Right atrium auricular region (tissue), 2 donors: Measurements from ENCODE around the gene UGT2B10. TPM values are rescaled to one million over a fixed set of nuclear protein-coding genes. Genes with fewer than 3 reads are reported as not detected.
"Not testable (repeated sequence)": the region's sequence is repeated elsewhere in the genome, so short reads cannot be mapped to it uniquely, and the experiment has no call there.

Source experiments
- DNase-seq: peaks from one replicate; pipeline ENCODE4 v3.0.0-alpha.2; 2019; ENCODE audit warnings: low spot score
- H3K27ac ChIP-seq, 2 donors: fragments of 200-600 bp; sonication (generic); 1 replicate in 1 of 2; 2 replicates in 1 of 2; pipeline ENCODE4 v1.5.1; 2016 to 2019
- H3K27me3 ChIP-seq, 2 donors: fragments of 200-600 bp; sonication (generic); one replicate each; pipeline versions ENCODE4 v1.5.1 to v1.6.0; 2017 to 2019
- H3K36me3 ChIP-seq: fragments of 200-600 bp; sonication (generic); one replicate; pipeline ENCODE4 v1.5.1; 2016
- H3K4me1 ChIP-seq, 2 donors: fragments of 200-600 bp; sonication (generic); one replicate each; pipeline versions ENCODE4 v1.5.1 to v1.6.0; 2017 to 2019
- H3K4me3 ChIP-seq, 2 donors: fragments of 200-600 bp; sonication (generic); 1 replicate in 1 of 2; 2 replicates in 1 of 2; pipeline ENCODE4 v1.5.1; 2017 to 2019; ENCODE audit warnings: mild to moderate bottlenecking in 1 of 2, moderate library complexity in 1 of 2
- H3K9me3 ChIP-seq, 2 donors: fragments of 200-600 bp; sonication (generic); one replicate each; pipeline ENCODE4 v1.5.1; 2019
- total RNA-seq, 2 donors: library from RNA; depleted of rRNA; stranded (reverse); fragments of >200 nt; gene quantifications; one replicate each; pipeline ENCODE4 v1.1.0, GENCODE V29; 2016
- TF ChIP-seq, protein P1 (sequence below), 2 donors: fragments of 200-600 bp; sonication (generic); IDR thresholded peaks; one replicate each; pipeline ENCODE4 v1.5.1; 2019; ENCODE audit warnings: antibody characterized with exemption in 2 of 2

Gene UGT2B10
- not detected for total RNA-seq

DNA sequence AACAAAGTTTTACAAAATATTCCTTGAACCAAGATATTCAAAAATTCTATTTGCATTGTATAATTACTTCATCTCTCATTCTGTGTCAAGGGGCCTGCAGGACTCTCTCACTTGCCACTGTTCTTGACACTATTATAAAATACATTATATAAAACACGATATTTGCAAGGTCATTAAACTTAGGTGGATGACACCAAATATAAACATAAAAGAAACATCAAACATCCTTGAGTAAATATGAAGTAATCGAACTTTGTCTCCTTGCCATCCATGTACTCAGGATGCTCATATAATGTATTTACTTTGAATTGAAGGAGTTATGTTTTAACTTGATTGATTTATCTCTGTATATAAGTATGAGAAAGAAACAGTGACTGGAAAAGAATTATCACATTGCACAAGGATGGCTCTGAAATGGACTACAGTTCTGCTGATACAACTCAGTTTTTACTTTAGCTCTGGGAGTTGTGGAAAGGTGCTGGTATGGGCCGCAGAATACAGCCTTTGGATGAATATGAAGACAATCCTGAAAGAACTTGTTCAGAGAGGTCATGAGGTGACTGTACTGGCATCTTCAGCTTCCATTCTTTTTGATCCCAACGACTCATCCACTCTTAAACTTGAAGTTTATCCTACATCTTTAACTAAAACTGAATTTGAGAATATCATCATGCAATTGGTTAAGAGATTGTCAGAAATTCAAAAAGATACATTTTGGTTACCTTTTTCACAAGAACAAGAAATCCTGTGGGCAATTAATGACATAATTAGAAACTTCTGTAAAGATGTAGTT is at the start of gene UGT2B10:
Gene UGT2B10, plus strand, starts transcription at position 378 of the 793 bp plus-strand sequence. Its CDS starts 26 bp downstream, at position 404.
- not testable (repeated sequence) for H3K36me3 ChIP-seq, H3K4me1 ChIP-seq, H3K9me3 ChIP-seq, H3K4me3 ChIP-seq, DNase-seq, H3K27me3 ChIP-seq, H3K27ac ChIP-seq

- H3K4me1 ChIP-seq, DNase-seq, H3K27me3 ChIP-seq, H3K4me3 ChIP-seq, H3K9me3 ChIP-seq, H3K36me3 ChIP-seq, H3K27ac ChIP-seq: not testable (repeated sequence)
Observed at GRCh38 chr4:68771836-68772235, 44.0 kb upstream of the UGT2B10 start.

DNA sequence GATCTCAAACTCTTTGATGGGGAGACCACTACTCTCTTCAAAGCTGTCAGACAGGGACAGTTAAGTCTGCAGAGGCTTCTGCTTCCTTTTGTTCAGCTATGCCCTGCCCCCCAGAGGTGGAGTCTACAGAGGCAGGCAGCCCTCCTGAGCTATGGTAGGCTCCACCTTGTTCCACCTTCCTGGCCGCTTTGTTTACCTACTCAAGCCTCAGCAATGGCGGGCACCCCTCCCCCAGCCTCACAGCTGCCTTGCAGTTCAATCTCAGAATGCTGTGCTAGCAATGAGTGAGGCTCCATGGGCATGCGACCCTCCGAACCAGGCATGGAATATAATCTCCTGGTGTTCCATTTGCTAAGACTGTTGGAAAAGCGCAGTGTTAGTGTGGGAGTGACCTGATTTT is 42.1 kb upstream of the UGT2B10 start:
- H3K4me3 ChIP-seq = no peak overlapping the region
- no peak for DNase-seq
- TF ChIP-seq, protein P1, sequence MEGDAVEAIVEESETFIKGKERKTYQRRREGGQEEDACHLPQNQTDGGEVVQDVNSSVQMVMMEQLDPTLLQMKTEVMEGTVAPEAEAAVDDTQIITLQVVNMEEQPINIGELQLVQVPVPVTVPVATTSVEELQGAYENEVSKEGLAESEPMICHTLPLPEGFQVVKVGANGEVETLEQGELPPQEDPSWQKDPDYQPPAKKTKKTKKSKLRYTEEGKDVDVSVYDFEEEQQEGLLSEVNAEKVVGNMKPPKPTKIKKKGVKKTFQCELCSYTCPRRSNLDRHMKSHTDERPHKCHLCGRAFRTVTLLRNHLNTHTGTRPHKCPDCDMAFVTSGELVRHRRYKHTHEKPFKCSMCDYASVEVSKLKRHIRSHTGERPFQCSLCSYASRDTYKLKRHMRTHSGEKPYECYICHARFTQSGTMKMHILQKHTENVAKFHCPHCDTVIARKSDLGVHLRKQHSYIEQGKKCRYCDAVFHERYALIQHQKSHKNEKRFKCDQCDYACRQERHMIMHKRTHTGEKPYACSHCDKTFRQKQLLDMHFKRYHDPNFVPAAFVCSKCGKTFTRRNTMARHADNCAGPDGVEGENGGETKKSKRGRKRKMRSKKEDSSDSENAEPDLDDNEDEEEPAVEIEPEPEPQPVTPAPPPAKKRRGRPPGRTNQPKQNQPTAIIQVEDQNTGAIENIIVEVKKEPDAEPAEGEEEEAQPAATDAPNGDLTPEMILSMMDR (IDR thresholded peaks at IDR 0.05) = no peak
- no peaks in the 10 kb centered on the region for H3K36me3 ChIP-seq
- H3K27ac ChIP-seq = no peak overlapping the region
- no peaks in the 10 kb centered on the region for H3K4me1 ChIP-seq
- no peaks in the 10 kb centered on the region for H3K27me3 ChIP-seq
- no peaks in the 10 kb centered on the region for H3K9me3 ChIP-seq

DNA sequence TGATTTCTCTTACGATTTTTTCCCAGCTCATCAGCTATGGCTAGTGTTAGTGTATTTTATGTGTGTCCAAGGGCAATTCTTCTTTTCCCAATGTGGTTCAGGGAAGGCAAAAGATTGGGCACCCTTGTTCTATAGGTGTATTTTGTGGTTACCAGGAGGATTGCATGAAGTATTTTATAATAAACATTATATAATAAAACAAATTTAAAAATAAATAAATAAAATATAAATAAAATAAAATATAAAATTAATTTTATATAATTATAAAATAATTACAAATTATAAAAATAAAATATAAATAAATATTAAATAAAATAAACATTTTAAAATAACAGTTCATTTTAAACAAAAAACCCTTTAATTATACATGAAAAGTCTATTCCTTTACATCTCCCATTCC is 35.6 kb upstream of the UGT2B10 start:
- Histone ChIP-seq H3K4me1 (no peaks in the 10 kb centered on the region), H3K27me3 (no peaks in the 10 kb centered on the region), H3K4me3 (no peak overlapping the region), H3K36me3 (no peaks in the 10 kb centered on the region), H3K9me3 (peaks cover 0 to 25% of the 10 kb centered on the region in 2 donors), H3K27ac (no peak overlapping the region)
- TF ChIP-seq, protein P1 (IDR thresholded peaks at IDR 0.05) = no peak
- DNase-seq = no peak

- no peaks in the 10 kb centered on the region for H3K4me1 ChIP-seq
- no peaks in the 10 kb centered on the region for H3K9me3 ChIP-seq
- no peak for DNase-seq
- no peak overlapping the region for H3K4me3 ChIP-seq
- TF ChIP-seq, protein P1 (IDR thresholded peaks at IDR 0.05) = no peak
- no peaks in the 10 kb centered on the region for H3K36me3 ChIP-seq
- no peak overlapping the region for H3K27ac ChIP-seq
- no peaks in the 10 kb centered on the region for H3K27me3 ChIP-seq
Observed at GRCh38 chr4:68797048-68797447, 18.7 kb upstream of the UGT2B10 start.

- Histone ChIP-seq H3K9me3 (no peaks in the 10 kb centered on the region), H3K36me3 (no peaks in the 10 kb centered on the region), H3K4me3 (no peak overlapping the region), H3K4me1 (no peaks in the 10 kb centered on the region), H3K27ac (no peak overlapping the region), H3K27me3 (no peaks in the 10 kb centered on the region)
- no peak for DNase-seq
- TF ChIP-seq, protein P1 (IDR thresholded peaks at IDR 0.05) = no peak
Observed at GRCh38 chr4:68797618-68798017, 18.2 kb upstream of the UGT2B10 start.

DNA sequence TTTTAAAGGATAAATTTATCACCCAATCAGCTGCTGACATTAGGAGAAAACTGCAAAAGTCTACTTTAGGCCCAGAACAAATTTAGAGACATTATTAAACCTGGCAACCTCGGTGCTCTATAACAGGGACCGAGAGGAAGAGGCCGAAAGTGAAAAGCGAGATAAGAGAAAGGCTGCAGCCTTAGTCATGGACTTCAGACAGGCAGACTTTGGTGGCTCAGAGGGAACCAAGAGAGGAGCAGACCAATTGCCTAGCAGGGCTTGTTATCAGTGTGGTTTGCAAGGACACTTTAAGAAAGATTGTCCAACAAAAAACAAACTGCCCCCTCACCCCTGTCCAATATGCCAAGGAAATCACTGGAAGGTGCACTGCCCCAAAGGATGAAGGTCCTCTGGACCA is 12.8 kb upstream of the UGT2B10 start:
- H3K4me3 ChIP-seq = no peak overlapping the region
- H3K27ac ChIP-seq = no peak overlapping the region
- no peaks in the 10 kb centered on the region for H3K36me3 ChIP-seq
- no peaks in the 10 kb centered on the region for H3K9me3 ChIP-seq
- no peaks in the 10 kb centered on the region for H3K27me3 ChIP-seq
- TF ChIP-seq, protein P1 (IDR thresholded peaks at IDR 0.05) = no peak
- DNase-seq = no peak
- H3K4me1 ChIP-seq = no peaks in the 10 kb centered on the region
